Raji (cell line): Measurements from ENCODE around the gene CLCC1.

Source experiments
- POLR2A ChIP-seq: IDR thresholded peaks from 2 replicates; pipeline ENCODE4 v1.6.1; 2011; ENCODE audit warnings: low read depth, low read length, control low read depth; ENCODE audit not compliant: insufficient read depth

The CLCC1 gene

DNA sequence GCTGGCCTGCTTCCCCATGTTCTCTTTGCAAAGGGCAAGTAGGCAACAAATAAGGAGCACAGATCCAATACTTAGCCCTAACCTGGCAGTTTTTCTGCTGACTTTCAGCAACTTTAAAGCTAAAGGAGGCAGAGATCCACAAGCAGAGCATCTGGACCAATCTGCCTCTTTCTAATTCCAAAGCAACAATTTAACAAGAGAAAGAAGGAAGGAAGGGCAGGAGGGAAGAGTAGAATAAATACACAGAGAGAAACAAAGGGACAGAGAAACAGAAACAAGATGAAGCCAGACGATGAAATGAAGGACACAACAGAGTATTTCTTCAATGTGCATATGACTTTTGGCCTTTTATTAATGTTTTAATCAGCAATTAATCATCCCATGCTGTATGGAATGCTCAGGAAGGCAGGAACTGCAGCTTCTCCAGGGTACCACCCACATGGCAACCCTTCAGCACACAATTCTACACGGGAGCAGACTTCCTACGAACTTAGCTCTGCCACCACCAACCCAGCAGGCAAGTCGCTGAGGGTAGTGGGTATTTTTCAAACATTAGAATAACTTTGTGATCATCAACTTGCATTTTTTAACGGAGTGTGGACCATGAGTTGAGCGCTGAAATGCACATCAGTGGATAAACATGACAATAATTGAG is 15.3 kb downstream of the CLCC1 start:
- no peak for TF ChIP-seq POLR2A

DNA sequence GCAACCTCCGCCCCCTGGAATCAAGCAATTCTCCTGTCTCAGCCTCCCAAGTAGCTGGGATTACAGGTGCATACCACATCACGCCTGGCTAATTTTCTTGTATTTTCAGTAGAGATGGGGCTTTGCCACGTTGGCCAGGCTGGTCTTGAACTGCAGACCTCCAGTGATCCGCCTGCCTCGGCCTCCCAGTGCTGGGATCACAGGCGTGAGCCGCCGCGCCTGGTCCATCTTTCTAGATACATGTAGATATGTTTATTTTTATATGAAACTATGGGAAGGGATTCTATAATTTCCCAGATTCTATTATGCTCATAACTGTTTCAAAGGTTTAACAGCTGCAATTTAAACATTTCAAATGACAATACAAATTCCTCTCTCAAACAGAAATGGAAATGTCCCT is 27.1 kb downstream of the CLCC1 start:
- no peak for TF ChIP-seq POLR2A

DNA sequence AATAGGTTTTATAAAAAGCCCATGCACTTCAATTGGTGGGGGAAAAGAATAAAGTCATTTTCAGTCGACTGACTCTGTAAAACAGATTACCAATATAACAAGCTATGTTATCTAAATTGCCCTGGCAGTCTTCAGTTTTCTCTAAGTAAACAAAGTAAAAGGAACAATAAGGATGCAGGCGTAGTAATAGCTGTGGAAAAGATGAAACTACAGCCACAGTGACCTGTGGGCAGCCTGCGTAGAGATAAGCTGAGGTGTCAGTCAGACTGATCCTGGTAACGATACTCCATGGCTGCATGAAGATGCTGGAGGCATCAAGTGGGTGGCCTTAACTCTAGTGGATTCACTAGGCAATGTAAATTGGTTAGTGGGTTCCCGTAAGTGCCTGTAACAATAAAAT is 29.3 kb downstream of the CLCC1 start:
- TF ChIP-seq POLR2A, result no peak

DNA sequence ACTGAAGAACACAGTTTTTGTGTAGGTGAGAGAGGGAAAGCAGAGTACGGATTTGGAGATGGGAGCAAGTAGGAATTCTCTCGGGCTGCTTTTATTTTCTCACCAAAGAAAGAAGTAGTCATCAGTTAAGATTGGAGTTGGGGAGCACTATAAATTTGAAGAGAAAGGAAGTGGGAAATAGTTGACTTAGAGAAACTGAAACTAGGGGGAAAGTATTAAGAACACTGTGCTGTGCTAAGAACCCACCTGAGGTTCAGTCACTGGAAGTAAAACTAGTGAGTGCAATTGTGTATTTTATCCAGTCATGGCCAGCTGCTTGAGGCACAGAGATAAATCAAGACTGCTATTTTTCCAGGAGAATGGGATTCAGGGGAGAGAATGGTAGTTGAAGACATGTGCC is 37.4 kb downstream of the CLCC1 start:
- no peak for TF ChIP-seq POLR2A

DNA sequence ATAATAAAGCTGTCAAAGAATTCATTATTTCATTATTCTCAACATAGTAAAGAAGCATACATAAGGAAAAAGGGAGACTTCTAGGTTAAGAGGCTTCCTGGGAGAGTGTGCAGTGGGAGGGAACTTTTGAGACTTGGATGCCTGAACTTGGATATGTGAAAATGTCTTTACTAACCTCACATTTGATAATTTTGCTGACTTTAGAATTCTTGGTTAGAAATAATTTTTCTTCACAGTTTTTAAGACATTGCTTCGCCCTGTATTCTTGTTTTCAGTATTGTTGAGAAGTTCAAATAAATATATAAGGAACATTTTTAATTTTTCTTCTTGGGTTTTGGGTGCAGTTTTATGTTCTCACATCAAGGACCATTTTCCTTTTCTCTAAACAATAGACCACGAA is 46.5 kb downstream of the CLCC1 start:
- TF ChIP-seq POLR2A, result no peak
